GM23338 (cell line): Measurements from ENCODE around the gene REV3L. TPM values are rescaled to one million over a fixed set of nuclear protein-coding genes. Genes with fewer than 3 reads are reported as not detected.

ENCODE experiments used
- ATAC-seq: fragments of 200-7000 bp; cut with Tn5 transposase; 3 replicates; pipeline ENCODE4 v1.9.1; 2020
- DNase-seq: peaks from one replicate; pipeline ENCODE4 v3.0.0-alpha.2; 2015; ENCODE audit warnings: low spot score
- H2AFZ ChIP-seq: fragments of 200-600 bp; sonication (generic); 2 replicates; pipeline ENCODE4 v1.8.0; 2016; ENCODE audit warnings: antibody characterized with exemption, mild to moderate bottlenecking, moderate library complexity
- H3F3A ChIP-seq: fragments of 200-600 bp; sonication (generic); replicated peaks from 2 replicates; pipeline ENCODE4 v1.8.0; 2017; ENCODE audit warnings: antibody characterized with exemption, mixed run types, low read depth
- H3K27ac ChIP-seq: fragments of 200-600 bp; sonication (generic); 2 replicates; pipeline ENCODE4 v1.6.1; 2016; ENCODE audit warnings: low read depth
- H3K27me3 ChIP-seq: fragments of 200-600 bp; sonication (generic); 2 replicates; pipeline ENCODE4 v1.8.0; 2016; ENCODE audit warnings: mild to moderate bottlenecking, mixed run types, moderate library complexity; ENCODE audit not compliant: insufficient read depth
- H3K36me3 ChIP-seq: fragments of 200-600 bp; sonication (generic); 2 replicates; pipeline ENCODE4 v1.8.0; 2016; ENCODE audit warnings: mild to moderate bottlenecking; ENCODE audit not compliant: insufficient read depth
- H3K4me1 ChIP-seq: fragments of 200-600 bp; sonication (generic); 2 replicates; pipeline ENCODE4 v1.8.0; 2016; ENCODE audit warnings: mild to moderate bottlenecking, moderate library complexity; ENCODE audit not compliant: insufficient read depth
- H3K4me2 ChIP-seq: fragments of 200-600 bp; sonication (generic); 2 replicates; pipeline ENCODE4 v1.7.1; 2017; ENCODE audit warnings: mixed run types
- H3K4me3 ChIP-seq: fragments of 200-600 bp; sonication (generic); 2 replicates; pipeline ENCODE4 v1.6.1; 2016; ENCODE audit warnings: mixed run types
- H3K79me2 ChIP-seq: fragments of 200-600 bp; sonication (generic); replicated peaks from 2 replicates; pipeline ENCODE4 v1.8.0; 2017; ENCODE audit warnings: mild to moderate bottlenecking; ENCODE audit not compliant: insufficient read depth
- H3K9me2 ChIP-seq: fragments of 200-600 bp; sonication (generic); 2 replicates; pipeline ENCODE4 v1.8.0; 2017; ENCODE audit not compliant: insufficient read depth
- H4K20me1 ChIP-seq: fragments of 200-600 bp; sonication (generic); replicated peaks from 2 replicates; pipeline ENCODE4 v1.8.0; 2017; ENCODE audit warnings: mild to moderate bottlenecking; ENCODE audit not compliant: insufficient read depth
- H3K27ac Mint-ChIP-seq: 2 replicates; pipeline ENCODE4 v1.8.0; 2020; ENCODE audit warnings: inconsistent platforms, mild to moderate bottlenecking, moderate library complexity, mixed read lengths
- H3K27me3 Mint-ChIP-seq: 3 replicates; pipeline ENCODE4 v1.8.0; 2022; ENCODE audit warnings: low read depth, mild to moderate bottlenecking, moderate library complexity, mixed read lengths, inconsistent platforms; ENCODE audit not compliant: insufficient read depth, poor library complexity
- H3K36me3 Mint-ChIP-seq: 3 replicates; pipeline ENCODE4 v1.8.0; 2021; ENCODE audit warnings: low read depth, mild to moderate bottlenecking, inconsistent platforms, moderate library complexity, mixed read lengths
- H3K4me1 Mint-ChIP-seq: 3 replicates; pipeline ENCODE4 v1.8.0; 2020; ENCODE audit warnings: mild to moderate bottlenecking, inconsistent platforms, mixed read lengths
- H3K4me3 Mint-ChIP-seq: 3 replicates; pipeline ENCODE4 v1.8.0; 2021; ENCODE audit warnings: moderate library complexity, mild to moderate bottlenecking, inconsistent platforms, mixed read lengths
- H3K9me3 Mint-ChIP-seq: 3 replicates; pipeline ENCODE4 v1.8.0; 2020; ENCODE audit warnings: moderate library complexity, mild to moderate bottlenecking, inconsistent platforms, mixed read lengths
- CREB1 ChIP-seq: fragments of 250-450 bp; sonication (Bioruptor Pico); IDR thresholded peaks from 2 replicates; pipeline ENCODE4 v1.5.0; 2020; ENCODE audit warnings: low read depth, mild to moderate bottlenecking, moderate library complexity
- EZH2 ChIP-seq: fragments of 200-600 bp; sonication (generic); IDR thresholded peaks from one replicate; pipeline ENCODE4 v1.8.0; 2017; ENCODE audit warnings: antibody characterized with exemption, mild to moderate bottlenecking, low read depth; ENCODE audit not compliant: unreplicated experiment
- EZH2phosphoT487 ChIP-seq: fragments of 200-600 bp; sonication (generic); IDR thresholded peaks from one replicate; pipeline ENCODE4 v1.8.1; 2018; ENCODE audit warnings: antibody characterized with exemption; ENCODE audit not compliant: unreplicated experiment
- JUNB ChIP-seq: IDR thresholded peaks from one replicate; pipeline ENCODE4 v1.6.1; 2016; ENCODE audit warnings: antibody characterized with exemption; ENCODE audit not compliant: unreplicated experiment
- NANOG ChIP-seq: IDR thresholded peaks from 2 replicates; pipeline ENCODE4 v1.6.1; 2016; ENCODE audit warnings: antibody characterized with exemption, borderline replicate concordance
- POLR2AphosphoS5 ChIP-seq: IDR thresholded peaks from 2 replicates; pipeline ENCODE4 v1.6.1; 2016; ENCODE audit warnings: antibody characterized with exemption, low read depth
- ZNF114 ChIP-seq: fragments of 250-450 bp; sonication (Bioruptor Pico); IDR thresholded peaks from 2 replicates; pipeline ENCODE4 v1.5.0; 2020; ENCODE audit warnings: mild to moderate bottlenecking, moderate library complexity
- ZNF331 ChIP-seq: fragments of 250-450 bp; sonication (Bioruptor Pico); IDR thresholded peaks from 2 replicates; pipeline ENCODE4 v1.5.0; 2020; ENCODE audit warnings: low read depth, mild to moderate bottlenecking, moderate library complexity
- polyA plus RNA-seq: library from polyadenylated mRNA; unstranded; fragments of >200 nt; fragmentation: Nextera tagmentation; extraction: Ambion mirVana; gene quantifications from 2 replicates; pipeline ENCODE4 v1.2.1, GENCODE V29; 2016
- total RNA-seq: library from RNA; depleted of rRNA; stranded (reverse); fragments of >200 nt; shearing (Covaris generic); gene quantifications from 2 replicates; pipeline ENCODE4 v1.2.3, GENCODE V29; 2014
- TF ChIP-seq, protein P1 (sequence below), 2 experiments: fragments of 200-600 bp in 1 of 2; sonication (generic) in 1 of 2; conservative IDR thresholded peaks; 2 replicates each; pipeline versions ENCODE4 v1.5.1 to v1.6.1; 2016 to 2017; ENCODE audit warnings: antibody characterized with exemption in 2 of 2, low read depth in 2 of 2, mild to moderate bottlenecking in 2 of 2, moderate library complexity in 1 of 2
- TF ChIP-seq, protein P2 (sequence below): IDR thresholded peaks from one replicate; pipeline ENCODE4 v1.6.1; 2018; ENCODE audit warnings: antibody characterized with exemption; ENCODE audit not compliant: unreplicated experiment
- TF ChIP-seq, protein P3 (sequence below): IDR thresholded peaks from 2 replicates; pipeline ENCODE4 v1.6.1; 2016; ENCODE audit warnings: antibody characterized with exemption

The REV3L gene
- total and polyA plus RNA-seq, 2 experiments from 2014 or later: 8.3 to 13.1 TPM

DNA sequence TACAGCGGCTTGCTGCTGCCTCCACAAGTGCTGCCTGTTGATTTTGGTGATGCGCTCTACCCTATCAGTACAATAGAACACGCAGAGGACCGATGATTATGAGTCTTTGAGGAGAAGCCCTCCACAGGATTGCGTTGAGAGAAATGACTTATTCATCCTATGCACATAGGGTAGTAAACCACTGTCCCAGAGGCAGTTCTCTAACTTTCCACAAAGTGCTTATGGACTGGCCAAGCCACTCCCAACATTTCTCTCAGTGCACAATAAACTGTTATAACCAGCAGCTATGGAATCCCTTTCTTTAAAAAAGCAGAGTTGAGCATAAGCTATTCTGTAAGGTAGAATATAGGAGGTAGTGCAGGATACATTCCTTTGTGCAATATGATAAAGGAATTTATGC lies 48.2 kb upstream of the REV3L start (continued):
- TF ChIP-seq ZNF331 (CRISPR knock-in tag) (no peak), CREB1 (CRISPR knock-in tag) (no peak)

DNA sequence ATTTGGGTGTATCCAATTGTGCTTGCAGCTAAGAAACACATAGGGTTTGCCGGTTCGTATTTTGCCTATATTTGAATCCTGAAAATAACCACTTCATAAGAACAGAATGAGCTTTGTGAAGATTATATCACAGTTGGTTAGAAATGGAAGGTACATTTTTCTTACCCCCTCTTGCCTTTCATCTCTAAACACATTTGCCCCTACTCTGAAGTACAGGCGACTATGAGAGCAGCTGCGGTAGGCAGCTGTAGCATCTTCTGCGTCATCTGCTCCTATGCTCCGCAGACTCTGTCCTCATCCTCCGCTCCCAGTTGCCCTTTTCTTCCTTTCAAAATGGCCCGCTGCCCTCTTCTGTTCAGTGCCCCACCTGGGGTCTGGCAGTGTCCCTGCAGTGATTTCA lies 47.6 kb upstream of the REV3L start:
- Histone ChIP-seq H3K79me2 (no peaks in the 10 kb centered on the region), H3K27ac (no peak overlapping the region), H3K27me3 (no peaks in the 10 kb centered on the region), H3K9me2 (no peaks in the 10 kb centered on the region), H2AFZ (no peak overlapping the region), H3K4me1 (peaks cover 11% of the 10 kb centered on the region), H3K36me3 (no peaks in the 10 kb centered on the region), H3F3A (no peaks in the 10 kb centered on the region), H3K4me2 (no peak overlapping the region), H3K4me3 (no peak overlapping the region), H4K20me1 (no peaks in the 10 kb centered on the region)
- no peaks in the 10 kb centered on the region for H3K9me3 Mint-ChIP-seq
- peaks cover 2% of the 10 kb centered on the region for H3K27me3 Mint-ChIP-seq
- H3K4me3 Mint-ChIP-seq: no peak overlapping the region
- H3K4me1 Mint-ChIP-seq: peaks cover 18% of the 10 kb centered on the region
- peak; percentile 63 for ATAC-seq
- H3K27ac Mint-ChIP-seq: no peak overlapping the region
- no peak for DNase-seq
- no peak for TF ChIP-seq JUNB
- TF ChIP-seq, protein P1, sequence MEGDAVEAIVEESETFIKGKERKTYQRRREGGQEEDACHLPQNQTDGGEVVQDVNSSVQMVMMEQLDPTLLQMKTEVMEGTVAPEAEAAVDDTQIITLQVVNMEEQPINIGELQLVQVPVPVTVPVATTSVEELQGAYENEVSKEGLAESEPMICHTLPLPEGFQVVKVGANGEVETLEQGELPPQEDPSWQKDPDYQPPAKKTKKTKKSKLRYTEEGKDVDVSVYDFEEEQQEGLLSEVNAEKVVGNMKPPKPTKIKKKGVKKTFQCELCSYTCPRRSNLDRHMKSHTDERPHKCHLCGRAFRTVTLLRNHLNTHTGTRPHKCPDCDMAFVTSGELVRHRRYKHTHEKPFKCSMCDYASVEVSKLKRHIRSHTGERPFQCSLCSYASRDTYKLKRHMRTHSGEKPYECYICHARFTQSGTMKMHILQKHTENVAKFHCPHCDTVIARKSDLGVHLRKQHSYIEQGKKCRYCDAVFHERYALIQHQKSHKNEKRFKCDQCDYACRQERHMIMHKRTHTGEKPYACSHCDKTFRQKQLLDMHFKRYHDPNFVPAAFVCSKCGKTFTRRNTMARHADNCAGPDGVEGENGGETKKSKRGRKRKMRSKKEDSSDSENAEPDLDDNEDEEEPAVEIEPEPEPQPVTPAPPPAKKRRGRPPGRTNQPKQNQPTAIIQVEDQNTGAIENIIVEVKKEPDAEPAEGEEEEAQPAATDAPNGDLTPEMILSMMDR (conservative IDR thresholded peaks at IDR 0.05; ENCODE audit: low read depth in 2 of 2): peak in 1 of 2 experiments; percentile 49; a peak in 3 of 4 replicates
- no peaks in the 10 kb centered on the region for H3K36me3 Mint-ChIP-seq

DNA sequence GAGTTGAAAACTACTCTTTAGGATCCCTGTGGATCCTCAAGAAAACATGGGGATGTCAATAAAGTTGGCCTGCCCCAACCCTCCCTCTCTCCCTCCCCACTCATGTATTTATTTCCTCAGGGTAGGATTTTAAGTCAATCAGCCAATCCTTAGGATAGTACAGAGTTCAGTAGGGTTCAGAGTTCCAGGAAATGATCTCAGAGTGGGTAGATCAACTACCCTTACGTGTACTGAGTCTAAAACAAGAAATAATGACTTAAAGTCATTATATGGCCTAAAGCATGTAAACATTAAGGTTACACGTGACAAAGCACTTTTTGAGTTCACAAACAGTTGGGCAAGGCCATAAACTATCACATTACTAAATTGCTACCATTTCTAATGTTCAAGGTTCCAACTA lies 47.2 kb upstream of the REV3L start:
- Histone ChIP-seq H3K9me2 (no peaks in the 10 kb centered on the region), H3K27ac (no peak overlapping the region), H3K36me3 (no peaks in the 10 kb centered on the region), H3K79me2 (no peaks in the 10 kb centered on the region), H3K4me2 (no peak overlapping the region), H4K20me1 (no peaks in the 10 kb centered on the region), H3F3A (no peaks in the 10 kb centered on the region), H3K4me1 (peaks cover 11% of the 10 kb centered on the region), H3K27me3 (no peaks in the 10 kb centered on the region), H2AFZ (no peak overlapping the region), H3K4me3 (no peak overlapping the region)
- H3K4me3 Mint-ChIP-seq: no peak overlapping the region
- no peak overlapping the region for H3K27ac Mint-ChIP-seq
- DNase-seq: no peak
- ATAC-seq: no peak
- no peaks in the 10 kb centered on the region for H3K36me3 Mint-ChIP-seq
- H3K27me3 Mint-ChIP-seq: peaks cover 2% of the 10 kb centered on the region
- H3K4me1 Mint-ChIP-seq: peaks cover 18% of the 10 kb centered on the region
- no peaks in the 10 kb centered on the region for H3K9me3 Mint-ChIP-seq
- TF ChIP-seq EZH2 (no peak), ZNF331 (CRISPR knock-in tag) (no peak), ZNF114 (no peak), EZH2phosphoT487 (no peak), POLR2AphosphoS5 (no peak), CREB1 (CRISPR knock-in tag) (no peak), JUNB (no peak), NANOG (no peak)
- TF ChIP-seq, protein P2, sequence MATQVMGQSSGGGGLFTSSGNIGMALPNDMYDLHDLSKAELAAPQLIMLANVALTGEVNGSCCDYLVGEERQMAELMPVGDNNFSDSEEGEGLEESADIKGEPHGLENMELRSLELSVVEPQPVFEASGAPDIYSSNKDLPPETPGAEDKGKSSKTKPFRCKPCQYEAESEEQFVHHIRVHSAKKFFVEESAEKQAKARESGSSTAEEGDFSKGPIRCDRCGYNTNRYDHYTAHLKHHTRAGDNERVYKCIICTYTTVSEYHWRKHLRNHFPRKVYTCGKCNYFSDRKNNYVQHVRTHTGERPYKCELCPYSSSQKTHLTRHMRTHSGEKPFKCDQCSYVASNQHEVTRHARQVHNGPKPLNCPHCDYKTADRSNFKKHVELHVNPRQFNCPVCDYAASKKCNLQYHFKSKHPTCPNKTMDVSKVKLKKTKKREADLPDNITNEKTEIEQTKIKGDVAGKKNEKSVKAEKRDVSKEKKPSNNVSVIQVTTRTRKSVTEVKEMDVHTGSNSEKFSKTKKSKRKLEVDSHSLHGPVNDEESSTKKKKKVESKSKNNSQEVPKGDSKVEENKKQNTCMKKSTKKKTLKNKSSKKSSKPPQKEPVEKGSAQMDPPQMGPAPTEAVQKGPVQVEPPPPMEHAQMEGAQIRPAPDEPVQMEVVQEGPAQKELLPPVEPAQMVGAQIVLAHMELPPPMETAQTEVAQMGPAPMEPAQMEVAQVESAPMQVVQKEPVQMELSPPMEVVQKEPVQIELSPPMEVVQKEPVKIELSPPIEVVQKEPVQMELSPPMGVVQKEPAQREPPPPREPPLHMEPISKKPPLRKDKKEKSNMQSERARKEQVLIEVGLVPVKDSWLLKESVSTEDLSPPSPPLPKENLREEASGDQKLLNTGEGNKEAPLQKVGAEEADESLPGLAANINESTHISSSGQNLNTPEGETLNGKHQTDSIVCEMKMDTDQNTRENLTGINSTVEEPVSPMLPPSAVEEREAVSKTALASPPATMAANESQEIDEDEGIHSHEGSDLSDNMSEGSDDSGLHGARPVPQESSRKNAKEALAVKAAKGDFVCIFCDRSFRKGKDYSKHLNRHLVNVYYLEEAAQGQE: no peak
- TF ChIP-seq, protein P1 (conservative IDR thresholded peaks at IDR 0.05; ENCODE audit: low read depth in 2 of 2): no peak
- TF ChIP-seq, protein P3, sequence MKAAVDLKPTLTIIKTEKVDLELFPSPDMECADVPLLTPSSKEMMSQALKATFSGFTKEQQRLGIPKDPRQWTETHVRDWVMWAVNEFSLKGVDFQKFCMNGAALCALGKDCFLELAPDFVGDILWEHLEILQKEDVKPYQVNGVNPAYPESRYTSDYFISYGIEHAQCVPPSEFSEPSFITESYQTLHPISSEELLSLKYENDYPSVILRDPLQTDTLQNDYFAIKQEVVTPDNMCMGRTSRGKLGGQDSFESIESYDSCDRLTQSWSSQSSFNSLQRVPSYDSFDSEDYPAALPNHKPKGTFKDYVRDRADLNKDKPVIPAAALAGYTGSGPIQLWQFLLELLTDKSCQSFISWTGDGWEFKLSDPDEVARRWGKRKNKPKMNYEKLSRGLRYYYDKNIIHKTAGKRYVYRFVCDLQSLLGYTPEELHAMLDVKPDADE: no peak
